ENCODE results near the gene MYO5C. TPM values are rescaled to one million over a fixed set of nuclear protein-coding genes. Genes with fewer than 3 reads are reported as not detected.

The MYO5C gene
- total RNA-seq, 4 donors from 2014 or later = 28.9 to 36.9 (median 32.5) TPM

DNA sequence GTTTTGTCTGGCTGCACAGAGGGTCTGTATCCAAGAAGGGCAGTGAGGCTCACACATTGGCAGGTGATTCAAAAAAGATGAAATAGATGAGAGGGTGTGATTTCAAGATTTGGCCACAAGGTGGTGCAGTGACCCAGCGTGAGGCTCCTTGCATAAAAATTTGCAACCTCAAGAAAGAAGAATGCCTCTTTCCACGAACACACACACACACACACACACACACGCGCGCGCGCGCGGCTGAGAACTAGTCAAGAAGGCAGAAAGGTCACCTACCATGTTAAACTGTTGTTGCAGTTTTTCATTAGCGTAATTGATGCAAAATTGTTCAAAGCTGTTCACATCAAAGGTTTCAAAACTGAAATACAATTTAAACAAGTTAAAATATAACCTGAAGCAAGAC is 39.2 kb downstream of the MYO5C start:
- Histone ChIP-seq H3K27me3 (no peaks in the 10 kb centered on the region), H3K4me3 (no peak overlapping the region), H3K36me3 (no peaks in the 10 kb centered on the region), H3K4me1 (peaks cover 0 to 4% of the 10 kb centered on the region in 2 donors), H3K27ac (peak overlapping the region in 1 of 2 donors; percentile 19), H3K9me3 (no peaks in the 10 kb centered on the region)
- intact Hi-C loops (cut with DNase I; ENCODE audit: low total_unique reads) = loop anchor here (5.0 kb wide), 1 partner anchor 481 kb away; no protein-coding TSS in a partner anchor
- no peak for TF ChIP-seq POLR2A (IDR thresholded peaks at IDR 0.05)
- TF ChIP-seq, protein P1, sequence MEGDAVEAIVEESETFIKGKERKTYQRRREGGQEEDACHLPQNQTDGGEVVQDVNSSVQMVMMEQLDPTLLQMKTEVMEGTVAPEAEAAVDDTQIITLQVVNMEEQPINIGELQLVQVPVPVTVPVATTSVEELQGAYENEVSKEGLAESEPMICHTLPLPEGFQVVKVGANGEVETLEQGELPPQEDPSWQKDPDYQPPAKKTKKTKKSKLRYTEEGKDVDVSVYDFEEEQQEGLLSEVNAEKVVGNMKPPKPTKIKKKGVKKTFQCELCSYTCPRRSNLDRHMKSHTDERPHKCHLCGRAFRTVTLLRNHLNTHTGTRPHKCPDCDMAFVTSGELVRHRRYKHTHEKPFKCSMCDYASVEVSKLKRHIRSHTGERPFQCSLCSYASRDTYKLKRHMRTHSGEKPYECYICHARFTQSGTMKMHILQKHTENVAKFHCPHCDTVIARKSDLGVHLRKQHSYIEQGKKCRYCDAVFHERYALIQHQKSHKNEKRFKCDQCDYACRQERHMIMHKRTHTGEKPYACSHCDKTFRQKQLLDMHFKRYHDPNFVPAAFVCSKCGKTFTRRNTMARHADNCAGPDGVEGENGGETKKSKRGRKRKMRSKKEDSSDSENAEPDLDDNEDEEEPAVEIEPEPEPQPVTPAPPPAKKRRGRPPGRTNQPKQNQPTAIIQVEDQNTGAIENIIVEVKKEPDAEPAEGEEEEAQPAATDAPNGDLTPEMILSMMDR (IDR thresholded peaks at IDR 0.05) = peak; percentile 76 to 79 (median 78)
- DNase-seq = peak; percentile 65 to 71

DNA sequence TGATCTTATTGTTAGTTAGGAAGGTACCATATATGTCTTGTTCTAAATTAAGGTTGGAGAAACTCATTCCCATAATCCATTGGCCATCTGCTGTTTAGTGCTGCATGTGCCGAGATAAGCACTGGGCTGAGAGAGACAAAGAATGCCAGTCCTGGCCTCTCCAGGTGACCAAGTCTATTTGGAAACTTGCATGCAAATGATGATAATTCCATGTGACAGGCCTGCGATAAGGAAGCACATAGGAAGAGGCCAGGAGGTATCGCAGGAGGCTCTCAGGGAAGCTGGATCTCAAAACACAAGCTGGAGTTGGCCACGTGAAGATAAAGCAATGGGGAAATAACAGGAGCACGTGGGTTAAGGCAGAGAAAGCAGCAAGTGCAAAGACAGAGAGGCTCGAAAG is 39.7 kb downstream of the MYO5C start:
- no peak overlapping the region for H3K27ac ChIP-seq
- no peak for DNase-seq
- TF ChIP-seq, protein P1 (IDR thresholded peaks at IDR 0.05) = no peak
- no peaks in the 10 kb centered on the region for H3K36me3 ChIP-seq
- no peaks in the 10 kb centered on the region for H3K27me3 ChIP-seq
- H3K4me1 ChIP-seq = peaks cover 0 to 3% of the 10 kb centered on the region in 2 donors
- intact Hi-C loops (cut with DNase I; ENCODE audit: low total_unique reads) = loop anchor here (5.0 kb wide), 1 partner anchor 481 kb away; no protein-coding TSS in a partner anchor
- no peak overlapping the region for H3K4me3 ChIP-seq
- H3K9me3 ChIP-seq = no peaks in the 10 kb centered on the region

DNA sequence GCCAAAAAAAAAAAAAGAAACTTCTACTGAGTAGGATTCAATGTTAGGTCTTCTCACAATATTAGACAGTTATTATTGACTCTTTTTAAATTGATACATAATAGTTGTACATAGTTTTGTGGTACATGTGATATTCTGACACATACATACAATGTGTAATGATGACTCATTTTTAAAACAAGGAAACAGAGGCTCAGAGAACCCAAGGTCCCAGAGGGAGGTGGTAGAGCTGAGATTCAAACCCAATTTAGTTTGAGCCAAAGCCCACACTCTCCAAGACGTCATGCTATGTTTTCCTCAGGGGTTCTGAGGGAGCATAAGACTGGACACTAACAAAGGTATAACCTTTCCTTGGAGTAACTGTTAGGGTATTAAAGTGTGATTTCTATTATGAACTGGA is 40.6 kb downstream of the MYO5C start:
- DNase-seq = no peak
- TF ChIP-seq, protein P1 (IDR thresholded peaks at IDR 0.05) = no peak
- no peak for TF ChIP-seq POLR2A (IDR thresholded peaks at IDR 0.05)
- no peaks in the 10 kb centered on the region for H3K9me3 ChIP-seq
- no peaks in the 10 kb centered on the region for H3K36me3 ChIP-seq
- no peak overlapping the region for H3K4me3 ChIP-seq
- no peak overlapping the region for H3K27ac ChIP-seq
- intact Hi-C loops (cut with DNase I; ENCODE audit: low total_unique reads) = loop anchor here (5.0 kb wide), 1 partner anchor 482 kb away; no protein-coding TSS in a partner anchor
- no peaks in the 10 kb centered on the region for H3K4me1 ChIP-seq
- H3K27me3 ChIP-seq = no peaks in the 10 kb centered on the region

DNA sequence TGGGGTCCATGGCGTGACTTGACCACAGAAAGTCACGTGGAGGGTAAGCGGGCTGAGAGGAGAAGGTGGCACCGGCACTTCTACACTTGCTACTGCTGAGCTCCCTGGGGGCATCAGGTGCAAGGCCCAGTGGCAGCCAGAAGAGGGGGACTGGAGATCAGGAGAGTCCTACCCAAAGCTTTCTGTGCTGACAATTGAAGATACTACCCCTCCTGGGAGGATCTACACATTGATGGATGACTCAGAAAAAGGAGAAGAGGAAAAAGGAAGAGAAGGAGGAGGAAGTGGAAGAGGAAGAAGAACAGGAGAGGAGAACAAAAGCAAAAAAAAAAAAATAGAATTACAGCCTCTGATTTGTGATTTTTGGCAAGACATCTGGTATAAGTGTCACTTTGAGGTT is 41.2 kb downstream of the MYO5C start:
- intact Hi-C loops (cut with DNase I; ENCODE audit: low total_unique reads) = no loop called here
- no peak for TF ChIP-seq POLR2A (IDR thresholded peaks at IDR 0.05)
- TF ChIP-seq, protein P1 (IDR thresholded peaks at IDR 0.05) = no peak

DNA sequence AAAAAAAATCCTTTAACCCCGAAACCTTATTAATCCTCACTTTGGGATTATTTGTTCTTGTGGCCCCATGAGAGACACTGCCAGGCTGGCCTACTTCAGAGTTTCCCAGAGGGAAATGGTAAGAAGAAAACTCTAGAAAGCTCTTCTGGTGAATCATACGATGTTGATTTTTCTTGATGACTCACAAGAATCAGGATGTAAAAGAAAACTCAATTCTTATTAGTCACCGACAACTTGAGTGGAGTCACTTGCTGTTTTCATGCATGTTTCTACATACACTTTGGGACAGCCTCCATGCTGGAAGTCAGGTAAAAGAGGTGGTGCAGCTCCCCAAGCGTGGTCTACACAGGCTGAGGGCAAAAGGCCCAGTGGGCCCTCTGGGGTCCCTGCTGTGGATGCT is 42.8 kb downstream of the MYO5C start:
- no peak for DNase-seq
- H3K27me3 ChIP-seq = no peaks in the 10 kb centered on the region
- H3K9me3 ChIP-seq = no peaks in the 10 kb centered on the region
- TF ChIP-seq, protein P1 (IDR thresholded peaks at IDR 0.05) = no peak
- TF ChIP-seq POLR2A (IDR thresholded peaks at IDR 0.05) = no peak
- H3K4me1 ChIP-seq = no peaks in the 10 kb centered on the region
- no peaks in the 10 kb centered on the region for H3K36me3 ChIP-seq
- H3K27ac ChIP-seq = no peak overlapping the region
- intact Hi-C loops (cut with DNase I; ENCODE audit: low total_unique reads) = no loop called here
- no peak overlapping the region for H3K4me3 ChIP-seq

More for the DNA sequence above, 41.2 kb downstream of the MYO5C start:
- no peaks in the 10 kb centered on the region for H3K9me3 ChIP-seq
- no peak for DNase-seq
- H3K36me3 ChIP-seq = no peaks in the 10 kb centered on the region
- H3K4me1 ChIP-seq = no peaks in the 10 kb centered on the region
- no peaks in the 10 kb centered on the region for H3K27me3 ChIP-seq
- H3K4me3 ChIP-seq = no peak overlapping the region
- no peak overlapping the region for H3K27ac ChIP-seq

Data from uterus (tissue), 4 donors.